BE2C (cell line): ENCODE results near the gene TUBB2B.

Source experiments
- DNase-seq: peaks from one replicate; pipeline ENCODE4 v3.0.0-alpha.2; 2020
- H3K27me3 ChIP-seq: fragments of 250-450 bp; sonication (Bioruptor Pico); 2 replicates; pipeline ENCODE4 v1.5.1; 2020; ENCODE audit warnings: mild to moderate bottlenecking
- H3K36me3 ChIP-seq: fragments of 250-450 bp; sonication (Bioruptor Pico); 2 replicates; pipeline ENCODE4 v1.5.1; 2020; ENCODE audit warnings: mild to moderate bottlenecking
- H3K4me1 ChIP-seq: fragments of 250-450 bp; sonication (Bioruptor Pico); 2 replicates; pipeline ENCODE4 v1.5.1; 2020
- H3K4me3 ChIP-seq: 2 replicates; pipeline ENCODE4 v1.5.1; 2011; ENCODE audit warnings: low read depth, low read length
- H3K9me3 ChIP-seq: fragments of 250-450 bp; sonication (Bioruptor Pico); 2 replicates; pipeline ENCODE4 v1.5.1; 2020
- CTCF ChIP-seq: IDR thresholded peaks from 2 replicates; pipeline ENCODE4 v1.5.1; 2012; ENCODE audit warnings: mild to moderate bottlenecking, low read depth, low read length

Gene TUBB2B

GRCh38 chr6:3271756-3272155 is 44.3 kb upstream of the TUBB2B start:
- TF ChIP-seq CTCF: no peak
- H3K4me1 ChIP-seq: no peaks in the 10 kb centered on the region
- no peaks in the 10 kb centered on the region for H3K27me3 ChIP-seq
- H3K9me3 ChIP-seq: no peaks in the 10 kb centered on the region
- DNase-seq: no peak
- peaks cover 58% of the 10 kb centered on the region for H3K36me3 ChIP-seq
- no peak overlapping the region for H3K4me3 ChIP-seq

DNA sequence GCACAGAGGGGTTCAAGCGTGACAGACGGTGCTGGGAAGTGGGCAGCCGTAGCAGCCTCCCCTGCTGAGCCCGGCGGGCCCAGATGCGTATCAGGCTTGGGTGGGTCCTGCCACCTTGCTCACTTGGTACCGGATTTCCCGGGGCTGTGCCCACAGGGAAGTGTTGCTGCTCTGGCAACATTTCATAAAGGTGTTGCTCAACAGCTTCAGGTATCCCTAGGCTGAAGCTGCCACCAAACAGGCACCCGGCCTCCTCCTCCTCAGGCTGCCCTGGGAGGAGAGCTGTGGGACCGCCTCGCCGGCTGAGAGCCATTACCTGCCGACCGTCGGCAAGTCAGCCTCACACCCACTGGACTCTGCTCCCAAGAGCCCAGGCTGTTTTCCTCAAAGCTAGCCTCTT is 42.8 kb upstream of the TUBB2B start:
- no peaks in the 10 kb centered on the region for H3K27me3 ChIP-seq
- H3K36me3 ChIP-seq: peaks cover 69% of the 10 kb centered on the region
- H3K9me3 ChIP-seq: no peaks in the 10 kb centered on the region
- no peak for DNase-seq
- no peaks in the 10 kb centered on the region for H3K4me1 ChIP-seq
- no peak overlapping the region for H3K4me3 ChIP-seq
- no peak for TF ChIP-seq CTCF

GRCh38 chr6:3269281-3269975 is 42.0 kb upstream of the TUBB2B start:
- H3K27me3 ChIP-seq: no peaks in the 10 kb centered on the region
- no peaks in the 10 kb centered on the region for H3K9me3 ChIP-seq
- no peak for DNase-seq
- H3K4me3 ChIP-seq: no peak overlapping the region
- H3K4me1 ChIP-seq: no peaks in the 10 kb centered on the region
- no peak for TF ChIP-seq CTCF
- peaks cover 77% of the 10 kb centered on the region for H3K36me3 ChIP-seq

- H3K36me3 ChIP-seq: peaks cover 81% of the 10 kb centered on the region
- H3K27me3 ChIP-seq: no peaks in the 10 kb centered on the region
- DNase-seq: no peak
- no peak for TF ChIP-seq CTCF
- H3K9me3 ChIP-seq: no peaks in the 10 kb centered on the region
- H3K4me1 ChIP-seq: no peaks in the 10 kb centered on the region
- H3K4me3 ChIP-seq: no peak overlapping the region
Observed at GRCh38 chr6:3268680-3269079, 41.2 kb upstream of the TUBB2B start.

GRCh38 chr6:3267162-3267561 is 39.7 kb upstream of the TUBB2B start:
- no peak for TF ChIP-seq CTCF
- Histone ChIP-seq H3K36me3 (peaks cover 85% of the 10 kb centered on the region), H3K4me1 (peaks cover 4% of the 10 kb centered on the region; the same call in 1 of the 2 replicates), H3K27me3 (no peaks in the 10 kb centered on the region), H3K9me3 (no peaks in the 10 kb centered on the region), H3K4me3 (no peak overlapping the region)
- no peak for DNase-seq

DNA sequence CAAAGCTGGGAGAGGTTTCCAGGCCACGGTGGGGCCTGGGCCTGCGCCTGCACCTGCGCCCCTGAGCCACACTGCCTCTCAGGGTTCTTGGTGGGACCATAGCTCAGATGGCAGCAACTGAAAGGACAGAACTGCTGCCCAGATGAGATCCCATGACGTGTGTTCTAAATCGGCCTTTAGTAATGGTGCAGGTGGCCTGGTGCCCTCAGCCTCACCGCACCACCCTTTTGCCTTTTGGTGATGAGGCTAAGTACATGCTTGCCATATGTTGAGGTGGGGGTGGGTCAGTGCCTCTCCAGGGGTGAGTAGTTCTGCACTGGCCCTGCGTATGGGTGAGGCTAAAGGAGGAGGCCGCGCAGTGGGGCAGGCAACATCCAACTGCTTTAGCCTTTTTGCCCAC is 38.7 kb upstream of the TUBB2B start:
- DNase-seq: no peak
- peaks cover 4% of the 10 kb centered on the region; the same call in 1 of the 2 replicates for H3K4me1 ChIP-seq
- H3K9me3 ChIP-seq: no peaks in the 10 kb centered on the region
- H3K27me3 ChIP-seq: no peaks in the 10 kb centered on the region
- TF ChIP-seq CTCF: no peak
- no peak overlapping the region for H3K4me3 ChIP-seq
- peaks cover 78% of the 10 kb centered on the region for H3K36me3 ChIP-seq
